HFF-Myc (cell line): Measurements from ENCODE around the gene TOP2A.
"Not testable (repeated sequence)": the region's sequence is repeated elsewhere in the genome, so short reads cannot be mapped to it uniquely, and the experiment has no call there.

ENCODE experiments used
- DNase-seq: peaks from one replicate; pipeline ENCODE4 v3.0.0-alpha.2; 2011; ENCODE audit warnings: low read depth; ENCODE audit errors: extremely low read depth
- H3K4me3 ChIP-seq: replicated peaks from 2 replicates; pipeline ENCODE4 v1.5.1; 2011; ENCODE audit warnings: low read depth, mild to moderate bottlenecking, control low read depth, low read length
- TF ChIP-seq, protein P1 (sequence below): IDR thresholded peaks from 2 replicates; pipeline ENCODE4 v1.5.1; 2012; ENCODE audit warnings: mild to moderate bottlenecking, low read depth, low read length, control low read depth; ENCODE audit errors: missing control alignments

The TOP2A gene

DNA sequence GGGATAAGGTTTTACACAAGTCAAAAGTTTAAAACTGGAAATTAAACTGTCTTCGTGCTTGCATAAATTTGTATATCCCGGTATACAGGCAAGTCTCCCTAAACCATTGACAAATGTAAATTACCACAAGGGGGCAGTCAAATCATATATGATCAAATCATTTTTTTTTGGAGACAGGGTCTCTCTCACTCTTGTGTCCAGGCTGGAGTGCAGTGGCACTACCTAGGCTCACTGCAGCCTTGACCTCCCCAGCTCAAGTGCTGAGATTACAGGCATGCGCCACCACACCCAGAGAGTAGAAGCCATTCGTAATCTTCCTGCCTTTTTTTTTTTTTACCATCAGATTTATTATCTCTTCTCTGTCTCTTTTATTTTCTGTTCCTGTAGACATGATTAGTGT is 18.5 kb downstream of the TOP2A start:
- TF ChIP-seq, protein P1, sequence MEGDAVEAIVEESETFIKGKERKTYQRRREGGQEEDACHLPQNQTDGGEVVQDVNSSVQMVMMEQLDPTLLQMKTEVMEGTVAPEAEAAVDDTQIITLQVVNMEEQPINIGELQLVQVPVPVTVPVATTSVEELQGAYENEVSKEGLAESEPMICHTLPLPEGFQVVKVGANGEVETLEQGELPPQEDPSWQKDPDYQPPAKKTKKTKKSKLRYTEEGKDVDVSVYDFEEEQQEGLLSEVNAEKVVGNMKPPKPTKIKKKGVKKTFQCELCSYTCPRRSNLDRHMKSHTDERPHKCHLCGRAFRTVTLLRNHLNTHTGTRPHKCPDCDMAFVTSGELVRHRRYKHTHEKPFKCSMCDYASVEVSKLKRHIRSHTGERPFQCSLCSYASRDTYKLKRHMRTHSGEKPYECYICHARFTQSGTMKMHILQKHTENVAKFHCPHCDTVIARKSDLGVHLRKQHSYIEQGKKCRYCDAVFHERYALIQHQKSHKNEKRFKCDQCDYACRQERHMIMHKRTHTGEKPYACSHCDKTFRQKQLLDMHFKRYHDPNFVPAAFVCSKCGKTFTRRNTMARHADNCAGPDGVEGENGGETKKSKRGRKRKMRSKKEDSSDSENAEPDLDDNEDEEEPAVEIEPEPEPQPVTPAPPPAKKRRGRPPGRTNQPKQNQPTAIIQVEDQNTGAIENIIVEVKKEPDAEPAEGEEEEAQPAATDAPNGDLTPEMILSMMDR, result peak; percentile 44
- H3K4me3 ChIP-seq, result no peak overlapping the region
- DNase-seq, result peak; percentile 22

DNA sequence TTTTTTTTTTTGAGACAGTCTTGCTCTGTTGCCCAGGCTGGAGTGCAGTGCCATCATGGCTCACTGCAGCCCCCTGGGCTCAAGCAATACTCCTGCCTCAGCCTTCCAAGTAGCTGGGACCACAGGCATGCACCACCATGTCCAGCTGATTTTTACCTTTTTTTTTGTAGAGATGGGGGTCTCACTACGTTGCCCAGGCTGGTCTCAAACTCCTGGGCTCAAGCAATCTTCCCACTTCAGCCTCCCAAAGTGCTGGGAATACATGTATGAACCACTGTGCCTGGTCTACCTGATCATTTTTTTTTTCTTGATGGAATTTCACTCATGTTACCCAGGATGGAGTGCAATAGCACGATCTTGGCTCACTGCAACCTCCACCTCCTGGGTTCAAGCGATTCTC is 31.1 kb downstream of the TOP2A start:
- H3K4me3 ChIP-seq, DNase-seq: not testable (repeated sequence)

DNA sequence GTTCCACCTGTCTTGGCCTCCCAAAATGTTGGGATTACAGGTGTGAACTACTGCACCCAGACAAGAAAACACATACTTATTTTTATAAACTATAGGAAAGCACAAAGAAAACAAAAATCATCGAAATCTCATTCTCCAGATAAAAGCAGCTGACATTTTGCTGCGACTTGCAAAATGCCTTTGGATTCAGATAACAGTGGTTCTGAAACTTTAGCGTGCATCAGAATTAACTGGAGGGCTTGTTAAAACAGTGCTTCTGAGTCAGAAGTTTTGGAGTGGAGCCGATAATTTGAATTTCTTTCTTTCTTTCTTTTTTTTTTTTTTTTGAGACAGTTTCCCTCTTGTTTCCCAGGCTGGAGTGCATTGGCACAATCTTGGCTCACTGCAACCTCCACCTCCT is 35.4 kb downstream of the TOP2A start:
- no peak for DNase-seq
- TF ChIP-seq, protein P1, result no peak
- no peak overlapping the region for H3K4me3 ChIP-seq

DNA sequence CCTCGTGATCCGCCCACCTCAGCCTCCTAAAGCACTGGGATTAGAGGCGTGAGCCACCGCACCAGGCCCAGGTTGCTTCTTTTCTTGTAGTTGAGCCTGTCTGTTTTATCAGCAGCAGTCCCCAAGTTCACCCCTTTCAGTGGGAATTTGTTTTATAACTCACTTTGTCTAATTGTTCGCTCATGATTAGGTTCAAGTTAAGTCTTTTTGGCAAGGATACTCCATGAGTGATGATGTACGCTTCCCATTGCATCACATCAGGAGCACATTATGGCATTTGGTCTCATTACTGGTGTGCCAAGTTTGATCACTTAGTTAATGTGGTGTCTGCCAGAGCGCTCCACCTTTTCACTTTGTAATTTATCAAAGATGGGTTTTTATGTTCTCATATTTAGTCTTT is 38.7 kb downstream of the TOP2A start:
- TF ChIP-seq, protein P1, result no peak
- no peak overlapping the region for H3K4me3 ChIP-seq
- DNase-seq, result no peak

DNA sequence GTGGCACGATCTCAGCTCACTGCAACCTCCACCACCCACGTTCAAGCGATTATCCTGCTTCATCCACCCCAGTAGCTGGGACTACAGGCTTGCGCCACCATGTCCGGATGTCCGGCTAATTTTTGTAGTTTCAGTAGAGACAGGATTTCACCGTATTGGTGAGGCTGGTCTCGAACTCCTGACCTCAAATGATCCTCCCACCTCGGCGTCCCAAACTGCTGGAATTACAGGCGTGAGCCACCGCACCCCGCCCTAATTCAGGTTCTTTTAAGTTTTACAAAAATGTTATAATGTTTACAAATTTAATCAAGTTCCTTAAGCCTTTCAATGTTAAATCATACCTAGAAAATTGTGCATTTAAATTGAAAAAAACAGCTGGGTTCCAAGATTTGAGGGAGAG is 39.9 kb downstream of the TOP2A start:
- TF ChIP-seq, protein P1, result no peak
- DNase-seq, result no peak
- H3K4me3 ChIP-seq, result no peak overlapping the region

DNA sequence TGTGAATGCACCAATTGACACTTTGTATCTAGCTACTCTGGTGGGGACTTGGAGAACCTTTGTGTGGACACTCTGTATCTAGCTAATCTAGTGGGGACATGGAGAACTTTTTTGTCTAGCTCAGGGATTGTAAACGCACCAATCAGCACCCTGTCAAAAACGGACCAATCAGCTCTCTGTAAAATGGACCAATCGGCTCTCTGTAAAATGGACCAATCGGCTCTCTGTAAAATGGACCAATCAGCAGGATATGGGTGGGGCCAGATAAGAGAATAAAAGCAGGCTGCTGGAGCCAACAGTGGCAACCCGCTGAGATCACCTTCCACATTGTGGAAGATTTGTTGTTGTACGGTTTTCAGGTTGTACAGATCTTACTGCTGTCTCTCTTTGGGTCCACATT is 41.2 kb downstream of the TOP2A start:
- not testable (repeated sequence) for DNase-seq, H3K4me3 ChIP-seq

DNA sequence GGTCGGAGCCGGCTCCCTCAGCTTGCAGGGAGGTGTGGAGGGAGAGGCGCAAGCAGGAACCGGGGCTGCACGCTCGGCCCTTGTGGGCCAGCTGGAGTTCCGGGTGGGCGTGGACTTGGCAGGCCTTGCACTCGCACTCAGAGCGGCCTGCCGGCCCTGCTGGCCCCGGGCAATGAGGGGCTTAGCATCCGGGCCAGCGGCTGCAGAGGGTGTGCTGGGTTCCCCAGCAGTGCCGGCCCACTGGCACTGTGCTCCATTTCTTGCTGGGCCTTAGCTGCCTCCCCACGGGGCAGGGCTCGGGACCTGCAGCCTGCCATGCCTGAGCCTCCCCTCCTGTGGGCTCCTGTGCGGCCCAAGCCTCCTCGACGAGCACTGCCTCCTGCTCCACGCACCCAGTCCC is 41.9 kb downstream of the TOP2A start:
- H3K4me3 ChIP-seq, DNase-seq: not testable (repeated sequence)

DNA sequence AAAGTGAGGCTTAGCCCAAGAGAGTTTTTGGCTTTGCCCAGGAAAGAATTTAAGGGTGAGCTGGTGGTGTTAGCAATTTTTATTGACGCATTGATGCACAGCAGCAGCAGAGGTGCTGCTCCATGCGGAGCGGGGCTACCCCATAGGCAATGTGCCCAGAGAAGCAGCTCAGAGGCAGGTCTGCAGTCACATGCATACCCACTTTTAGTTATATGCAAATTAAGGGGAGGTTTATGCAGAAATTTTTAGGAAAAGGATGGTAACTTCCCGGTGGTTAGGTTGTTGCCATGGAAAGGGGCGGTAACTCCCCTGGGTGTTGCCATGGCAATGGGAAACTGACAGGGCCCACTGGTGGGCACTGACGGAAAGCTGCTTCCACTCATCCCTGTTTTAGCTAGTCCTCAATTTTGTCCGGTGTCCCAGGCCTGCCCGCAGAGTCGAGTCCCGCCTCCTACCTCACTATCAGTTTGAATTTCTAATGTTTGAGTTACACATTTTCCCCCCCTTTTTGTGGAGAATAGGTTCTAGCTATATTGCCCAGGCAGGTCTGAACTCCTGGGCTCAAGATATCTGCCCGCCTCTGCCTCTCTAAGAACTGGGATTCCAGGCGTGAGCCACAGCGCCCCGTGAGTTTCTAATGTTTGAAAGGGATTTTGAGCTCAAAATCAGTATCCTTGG is 42.7 kb downstream of the TOP2A start:
- no peak overlapping the region for H3K4me3 ChIP-seq
- TF ChIP-seq, protein P1, result no peak
- DNase-seq, result no peak

DNA sequence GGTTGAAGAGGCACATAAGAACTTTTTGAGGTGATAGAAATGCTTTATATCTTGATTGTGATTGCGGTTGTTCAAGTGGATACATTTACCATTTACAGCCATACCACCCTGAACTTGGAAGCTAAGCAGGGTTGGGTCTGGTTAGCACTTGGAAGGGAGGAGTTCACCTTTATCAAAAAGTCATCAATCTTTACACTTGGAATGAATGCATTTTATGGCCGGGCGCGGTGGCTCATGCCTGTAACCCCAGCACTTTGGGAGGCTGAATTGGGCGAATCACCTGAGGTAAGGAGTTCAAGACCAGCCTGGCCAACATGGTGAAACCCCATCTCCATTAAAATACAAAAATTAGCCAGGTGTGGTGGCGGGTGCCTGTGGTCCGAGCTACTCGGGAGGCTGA is 43.7 kb downstream of the TOP2A start:
- H3K4me3 ChIP-seq, result no peak overlapping the region
- DNase-seq, result no peak
- TF ChIP-seq, protein P1, result no peak
